GM21423 (cell line): ENCODE results near the gene SGSH.
"Not testable (repeated sequence)": the region's sequence is repeated elsewhere in the genome, so short reads cannot be mapped to it uniquely, and the experiment has no call there.

ENCODE experiments used
- ATAC-seq: cut with Tn5 transposase; IDR thresholded peaks from one replicate; pipeline ENCODE4 v1.9.1; 2021; ENCODE audit warnings: mild to moderate bottlenecking, moderate library complexity; ENCODE audit not compliant: unreplicated experiment

The SGSH gene

DNA sequence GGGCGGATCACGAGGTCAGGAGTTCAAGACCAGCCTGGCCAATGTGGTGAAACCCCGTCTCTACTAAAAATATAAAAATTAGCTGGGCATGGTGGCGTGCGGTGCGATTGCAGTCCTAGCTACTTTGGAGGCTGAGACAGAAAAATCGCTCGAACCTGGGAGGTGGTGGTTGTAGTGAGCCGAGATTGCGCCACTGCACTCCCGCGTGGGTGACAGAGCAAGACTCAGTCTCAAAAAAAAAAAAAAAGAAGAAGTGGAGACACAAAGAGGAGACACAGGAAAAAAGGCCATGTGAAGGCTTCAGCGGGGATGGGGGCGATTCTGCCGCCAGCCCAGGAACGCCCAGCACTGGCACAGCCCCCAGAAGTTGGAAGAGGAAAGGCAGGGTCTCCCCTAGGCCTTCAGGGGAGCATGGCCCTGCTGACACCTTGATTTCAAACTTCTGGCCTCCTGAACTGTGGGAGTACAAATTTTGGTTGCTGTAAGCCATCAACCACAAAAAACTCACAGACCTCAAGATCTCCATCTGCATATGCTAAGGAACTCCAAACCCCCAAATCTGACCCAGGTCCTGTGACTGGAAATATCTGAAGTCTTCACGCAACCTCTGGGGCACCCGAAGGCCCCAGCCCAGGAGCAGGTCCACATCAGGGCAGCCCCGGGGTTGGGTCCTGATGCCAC is 7.0 kb downstream of the SGSH start:
- ATAC-seq, result no peak

DNA sequence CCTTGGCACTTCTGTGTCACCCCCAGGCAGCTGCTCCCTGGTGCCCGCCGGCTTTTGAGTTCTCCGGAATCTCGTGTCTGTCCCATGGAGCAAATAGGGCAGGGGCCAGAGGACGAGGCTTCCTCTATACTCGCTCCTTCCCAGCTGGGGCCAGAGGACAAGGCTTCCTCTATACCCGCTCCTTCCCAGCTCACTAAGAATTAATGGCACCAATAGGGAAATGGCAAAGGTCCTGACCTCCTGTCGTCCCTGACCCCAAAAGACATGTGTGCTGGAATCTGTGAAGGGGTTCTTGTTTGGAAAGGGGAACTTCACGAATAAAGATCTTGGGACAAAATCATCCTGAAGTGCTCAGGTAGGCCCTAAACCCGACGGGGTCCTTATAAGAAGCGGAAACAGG is 7.6 kb downstream of the SGSH start:
- no peak for ATAC-seq

DNA sequence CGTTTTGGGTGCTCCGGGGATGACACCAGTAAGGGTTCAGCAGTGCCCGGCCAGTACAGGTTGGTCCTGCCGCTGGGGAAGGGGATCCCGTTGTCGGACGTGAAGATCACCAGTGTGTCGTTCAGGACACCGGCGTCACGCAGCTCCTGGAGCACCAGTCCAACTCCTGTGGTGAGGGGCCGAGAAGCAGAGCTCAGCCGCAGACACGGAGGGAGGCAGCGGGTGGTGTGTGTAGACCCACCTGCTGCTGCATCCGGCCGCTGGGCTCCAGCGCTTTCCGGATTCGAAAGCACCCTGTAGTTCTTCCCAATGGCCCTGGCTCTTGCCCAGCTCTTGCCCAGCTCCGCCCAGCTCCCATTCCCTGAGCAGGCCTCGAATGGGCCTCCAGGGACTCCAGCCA is 8.0 kb downstream of the SGSH start:
- no peak for ATAC-seq

DNA sequence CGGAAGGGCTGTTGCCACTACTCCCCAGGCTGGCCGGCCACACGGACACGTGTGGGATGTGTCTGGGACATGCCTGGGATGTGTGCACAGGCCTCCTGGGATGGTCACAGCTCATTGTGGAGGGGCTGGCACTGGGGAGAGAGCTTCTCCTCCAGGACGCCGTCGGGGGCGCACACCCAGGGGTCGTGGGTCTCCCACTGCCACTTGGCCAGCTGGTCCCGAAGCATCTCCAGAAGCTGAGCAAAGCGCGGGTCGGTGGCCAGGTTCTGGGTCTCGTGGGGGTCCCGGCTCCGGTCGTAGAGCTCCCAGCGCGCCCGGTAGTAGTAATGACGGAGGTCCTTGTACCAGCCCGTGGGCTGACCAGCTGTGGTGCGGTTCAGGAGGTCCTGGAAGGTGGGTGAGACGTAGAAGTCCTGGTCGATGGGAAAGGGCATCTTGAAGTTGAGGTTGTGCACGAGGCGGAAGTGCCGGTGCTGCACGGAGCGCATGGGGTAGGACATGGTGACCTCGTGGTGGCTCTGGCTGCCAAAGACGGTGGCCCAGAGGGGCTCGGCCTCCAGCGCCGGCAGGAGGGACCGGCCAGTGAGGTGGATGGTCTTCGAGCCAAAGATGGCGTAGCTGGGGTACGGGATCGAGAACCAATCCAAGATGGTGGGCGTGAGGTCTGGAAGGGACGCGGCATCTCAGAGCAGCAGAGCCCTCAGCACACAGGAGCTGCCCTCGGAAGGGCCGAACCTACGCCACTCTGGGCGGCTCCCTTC is 9.6 kb downstream of the SGSH start:
- ATAC-seq, result no peak

DNA sequence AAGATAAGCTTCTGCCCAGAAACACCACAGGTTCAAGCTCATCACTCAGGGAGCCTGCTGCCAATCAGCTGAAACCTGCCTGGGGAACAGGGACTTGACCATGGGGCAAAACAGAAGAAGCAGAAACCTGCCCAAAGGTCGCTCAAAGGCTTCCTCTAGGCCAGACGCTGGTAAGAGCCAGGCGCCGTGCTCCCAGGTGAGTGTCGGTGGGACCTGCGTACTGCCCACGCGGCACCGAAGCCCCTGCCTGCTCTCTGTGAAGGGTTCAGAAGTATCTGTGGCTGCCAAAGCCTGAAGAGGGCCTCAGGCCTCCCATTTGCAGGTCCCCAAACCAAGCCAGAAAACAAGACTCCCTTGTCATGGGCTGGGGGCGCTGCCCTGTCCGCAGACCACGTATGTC is 10.4 kb downstream of the SGSH start:
- ATAC-seq, result no peak

DNA sequence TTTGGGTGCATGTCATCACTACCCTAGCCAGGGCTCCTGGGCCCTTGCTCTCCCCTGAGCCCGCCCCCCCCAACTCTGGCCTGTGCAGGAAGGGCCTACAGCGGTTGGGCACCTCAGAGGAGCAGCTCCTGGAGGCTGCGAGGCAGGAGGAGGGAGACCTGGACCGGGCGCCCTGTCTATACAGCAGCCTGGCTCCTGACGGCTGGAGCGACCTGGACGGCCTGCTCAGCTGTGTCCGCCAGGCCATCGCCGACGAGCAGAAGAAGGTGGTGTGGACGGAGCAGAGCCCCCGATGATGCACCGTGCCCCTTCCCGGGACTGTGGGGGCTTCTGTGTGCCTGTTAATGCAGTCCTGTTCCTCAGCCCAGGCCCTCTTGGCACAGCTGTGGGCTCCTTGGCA is 12.1 kb downstream of the SGSH start:
- no peak for ATAC-seq

DNA sequence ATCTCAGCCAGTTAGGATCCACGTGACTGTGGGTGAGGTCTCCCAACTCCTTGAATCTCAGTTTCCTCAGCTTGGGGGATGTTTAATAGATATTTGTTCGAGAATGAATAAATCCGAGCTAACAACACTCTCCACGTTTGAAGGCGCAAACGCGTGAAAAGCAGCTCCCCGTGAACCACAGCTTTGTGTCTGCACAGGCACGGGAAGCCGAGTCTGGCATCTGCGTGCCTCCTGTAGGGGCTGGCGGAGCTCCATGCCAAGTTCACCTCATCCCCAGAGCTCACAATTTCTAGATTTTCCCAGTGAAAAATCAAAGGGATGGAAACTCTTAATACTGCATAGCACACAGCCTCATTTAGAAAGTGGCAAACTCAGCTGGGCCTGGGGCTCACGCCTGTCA is 14.3 kb downstream of the SGSH start:
- no peak for ATAC-seq

DNA sequence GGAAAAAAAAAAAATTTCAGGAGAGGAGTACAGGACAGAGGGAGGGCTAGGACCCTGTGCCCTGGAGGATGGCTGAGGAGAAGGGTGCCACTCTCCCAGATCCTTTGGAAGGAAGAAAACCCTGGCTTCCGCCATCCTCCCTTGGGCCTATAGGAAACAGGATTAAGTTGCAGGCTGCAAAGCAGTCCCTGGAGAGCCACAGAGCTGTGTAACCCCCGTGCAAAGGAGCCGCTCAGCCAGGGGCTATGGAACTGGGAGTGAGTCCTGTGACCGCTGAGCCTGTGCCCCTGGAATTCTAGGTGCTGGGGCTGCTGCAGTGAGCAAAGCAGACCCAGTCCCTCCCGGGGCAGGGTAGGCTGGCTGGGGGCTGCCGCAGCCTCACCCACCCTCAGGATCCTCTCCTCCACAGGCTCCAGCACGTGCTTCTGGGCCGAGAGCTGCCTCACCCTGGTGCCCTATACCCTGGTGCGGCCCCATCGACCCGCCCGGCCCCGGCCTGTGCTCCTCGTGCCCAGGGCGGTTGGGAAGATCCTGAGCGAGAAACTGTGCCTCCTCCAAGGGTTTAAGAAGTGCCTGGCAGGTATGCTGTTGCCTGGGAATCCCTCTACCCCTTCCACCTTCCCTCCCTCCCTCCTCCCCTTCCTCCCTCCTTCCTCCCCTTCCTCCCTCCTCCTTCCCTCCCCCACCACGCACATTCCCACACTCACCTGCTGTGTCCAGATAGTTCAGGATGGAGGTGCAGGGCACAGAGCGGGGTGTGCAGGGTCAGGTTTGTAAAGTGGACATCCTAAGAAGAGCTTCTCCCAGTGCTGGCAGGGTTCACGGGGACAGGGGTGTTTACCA is 15.3 kb downstream of the SGSH start:
- no peak for ATAC-seq

DNA sequence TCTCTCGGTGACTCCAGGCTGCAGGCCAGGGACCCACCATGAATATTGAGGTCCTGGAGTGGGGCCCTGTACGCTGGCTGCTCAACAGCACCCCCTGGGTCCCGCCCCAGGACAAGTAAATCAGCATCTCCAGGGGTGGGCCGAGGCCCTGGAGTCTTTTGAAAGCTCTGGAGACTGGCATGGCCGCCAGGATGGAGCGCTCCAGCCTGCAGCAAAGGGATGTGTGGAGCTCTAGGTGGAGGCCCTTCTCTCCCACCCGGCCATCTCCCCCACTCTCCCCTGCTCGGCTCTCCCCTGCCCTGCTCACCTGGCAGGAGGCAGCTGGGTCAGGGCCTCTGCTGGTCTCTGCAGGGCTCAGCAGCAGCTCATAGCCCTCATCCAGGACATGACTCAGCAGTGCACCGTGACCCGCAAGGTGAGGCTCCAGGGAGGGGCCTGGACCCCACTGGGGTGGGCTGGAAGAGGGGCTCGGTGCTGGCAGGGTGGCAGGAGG is 16.6 kb downstream of the SGSH start:
- no peak for ATAC-seq

DNA sequence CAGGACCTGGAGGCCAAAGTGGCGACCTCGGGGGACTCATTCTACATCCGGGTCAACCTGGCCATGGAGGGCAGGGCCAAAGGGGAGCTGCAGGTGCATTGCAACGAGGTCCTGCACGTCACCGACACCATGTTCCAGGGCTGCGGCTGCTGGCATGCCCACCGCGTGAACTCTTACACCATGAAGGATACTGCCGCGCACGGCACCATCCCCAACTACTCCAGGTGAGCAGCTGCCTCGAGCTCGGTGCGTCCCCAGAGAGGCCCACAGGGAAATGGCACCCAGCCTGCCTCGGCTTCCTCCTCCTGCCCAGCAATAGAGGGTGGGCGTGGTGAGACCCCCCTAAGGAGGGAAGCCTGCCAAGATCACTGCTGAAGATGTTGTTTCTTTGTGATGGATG is 17.9 kb downstream of the SGSH start:
- no peak for ATAC-seq

DNA sequence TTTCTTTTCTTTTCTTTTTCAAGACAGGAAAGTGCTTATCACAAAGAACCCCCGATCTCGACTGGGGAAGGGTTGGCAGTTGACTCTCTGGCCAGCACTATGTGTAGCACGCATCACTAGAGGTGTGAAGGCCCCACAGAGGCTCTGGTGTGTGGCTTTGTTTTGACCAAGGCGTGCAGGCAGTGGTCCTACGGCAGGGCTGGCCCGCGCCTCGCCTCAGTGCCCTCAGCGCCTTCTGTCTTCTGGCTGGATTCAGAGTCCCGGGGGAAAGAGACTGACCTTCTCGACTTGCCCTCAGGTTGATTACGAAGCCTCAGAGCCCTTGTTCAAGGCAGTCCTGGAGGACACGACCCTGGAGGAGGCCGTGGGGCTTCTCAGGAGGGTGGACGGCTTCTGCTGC is 18.7 kb downstream of the SGSH start:
- no peak for ATAC-seq

DNA sequence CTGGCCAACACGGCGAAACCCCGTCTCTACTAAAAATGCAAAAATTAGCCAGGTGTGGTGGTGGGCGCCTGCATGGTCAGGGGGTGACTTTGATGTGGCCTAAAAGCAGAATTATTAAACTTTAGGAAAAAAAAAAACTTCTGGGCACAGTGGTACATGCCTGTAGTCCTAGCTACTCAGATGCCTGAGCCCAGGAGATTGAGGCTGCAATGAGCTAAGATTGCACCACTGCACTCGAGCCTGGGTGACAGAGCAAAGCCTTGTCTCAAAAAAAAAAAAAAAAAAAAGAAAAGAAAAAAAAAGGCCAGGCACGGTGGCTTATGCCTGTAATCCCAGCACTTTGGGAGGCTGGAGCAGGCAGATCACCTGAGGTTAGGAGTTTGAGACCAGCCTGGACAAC is 20.8 kb downstream of the SGSH start:
- not testable (repeated sequence) for ATAC-seq

DNA sequence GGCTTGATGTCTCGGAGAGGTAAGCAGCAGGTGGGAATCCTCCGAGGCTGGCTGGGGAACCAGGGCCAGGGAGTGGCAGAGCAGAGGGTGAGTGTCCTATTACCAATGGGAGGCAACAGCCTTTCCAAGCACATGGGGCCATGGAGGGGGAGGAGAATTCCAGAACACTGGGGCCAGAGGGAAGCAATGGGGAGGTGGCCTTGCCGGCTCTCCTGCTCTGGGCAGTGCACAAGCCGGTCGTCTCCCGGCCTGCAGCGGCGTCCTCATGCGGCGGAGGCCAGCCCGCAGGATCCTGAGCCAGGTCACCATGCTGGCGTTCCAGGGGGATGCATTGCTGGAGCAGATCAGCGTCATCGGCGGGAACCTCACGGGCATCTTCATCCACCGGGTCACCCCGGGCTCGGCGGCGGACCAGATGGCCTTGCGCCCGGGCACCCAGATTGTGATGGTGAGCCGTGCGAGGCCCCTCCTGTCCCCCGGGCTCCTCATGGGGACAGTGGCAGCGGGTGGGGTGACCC is 21.9 kb downstream of the SGSH start:
- no peak for ATAC-seq

DNA sequence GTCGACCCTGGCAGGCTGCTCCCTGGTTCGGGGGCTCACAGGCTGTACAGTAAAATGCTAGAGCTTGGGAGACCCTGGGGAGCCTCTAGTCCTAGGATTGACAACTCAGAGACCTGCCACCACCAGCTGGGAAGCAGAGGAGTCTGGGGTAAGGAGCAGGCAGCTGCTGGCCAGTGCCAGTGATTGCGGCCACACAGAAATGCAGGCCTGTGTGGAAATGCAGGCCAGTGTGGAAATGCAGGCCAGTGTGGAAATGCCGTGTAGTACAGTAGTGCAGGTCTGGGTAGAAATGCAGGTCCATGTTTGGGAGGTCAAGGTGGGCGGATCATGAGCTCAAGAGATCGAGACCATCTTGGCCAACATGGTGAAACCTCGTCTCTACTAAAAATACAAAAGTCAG is 23.5 kb downstream of the SGSH start:
- ATAC-seq, result no peak

DNA sequence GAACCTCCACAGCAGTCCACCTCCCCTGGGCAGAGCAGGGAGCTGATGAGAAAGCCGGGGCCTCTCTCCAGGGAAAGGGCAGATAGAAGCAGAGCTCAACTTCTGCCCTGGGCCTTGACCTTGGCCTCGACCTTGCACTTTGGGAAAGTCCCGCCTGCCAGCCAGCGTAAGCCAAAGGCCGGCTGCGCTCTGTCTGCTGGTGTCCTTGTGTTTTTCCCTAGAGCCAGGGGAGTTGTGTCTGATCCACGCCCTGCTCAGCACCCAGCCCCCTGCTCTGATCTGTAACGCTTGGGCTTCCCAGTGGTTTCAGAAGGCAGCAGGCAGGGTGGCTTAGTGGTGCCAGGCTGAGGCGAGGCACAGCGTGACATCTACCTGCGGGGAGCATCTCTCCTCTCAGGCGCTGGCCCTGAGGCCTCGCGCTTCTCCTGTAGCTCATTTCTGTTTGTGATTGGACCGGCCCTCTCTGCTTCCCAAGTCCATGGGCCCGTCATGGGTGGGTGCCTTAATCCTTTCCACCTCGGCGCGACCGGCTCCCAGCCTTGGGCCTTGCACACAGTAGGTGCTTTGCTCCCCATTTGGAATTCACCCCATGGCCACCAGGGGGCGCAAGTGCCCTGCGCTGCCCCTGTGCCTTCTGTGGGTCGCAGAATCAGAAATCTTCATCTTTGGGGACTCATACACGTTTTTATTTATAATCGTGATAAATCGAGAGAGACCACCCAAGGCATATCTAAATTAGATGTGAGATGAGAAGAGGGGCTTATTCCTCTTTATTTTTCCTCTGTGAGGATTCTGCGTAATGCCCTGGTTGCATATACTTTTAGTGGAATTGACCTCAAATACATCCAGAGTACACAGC is 24.2 kb downstream of the SGSH start:
- ATAC-seq, result no peak

DNA sequence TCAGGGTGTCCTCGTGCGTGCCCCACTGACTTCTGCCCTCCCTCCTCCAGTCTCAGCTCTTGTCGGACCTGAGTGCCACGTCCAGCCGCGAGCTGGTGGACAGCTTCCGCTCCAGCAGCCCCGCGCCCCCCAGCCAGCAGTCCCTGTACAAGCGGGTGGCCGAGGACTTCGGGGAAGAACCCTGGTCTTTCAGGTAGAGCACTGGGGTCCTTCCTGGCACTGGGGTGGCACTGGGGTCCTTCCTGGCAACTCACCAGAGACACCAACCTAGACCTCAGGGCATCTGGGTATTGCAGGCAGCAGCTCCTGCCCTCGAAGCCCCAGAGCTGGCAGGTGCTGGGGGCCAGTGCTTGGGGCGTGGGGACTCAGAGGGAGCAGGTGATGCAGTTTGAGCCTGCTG is 25.0 kb downstream of the SGSH start:
- no peak for ATAC-seq

DNA sequence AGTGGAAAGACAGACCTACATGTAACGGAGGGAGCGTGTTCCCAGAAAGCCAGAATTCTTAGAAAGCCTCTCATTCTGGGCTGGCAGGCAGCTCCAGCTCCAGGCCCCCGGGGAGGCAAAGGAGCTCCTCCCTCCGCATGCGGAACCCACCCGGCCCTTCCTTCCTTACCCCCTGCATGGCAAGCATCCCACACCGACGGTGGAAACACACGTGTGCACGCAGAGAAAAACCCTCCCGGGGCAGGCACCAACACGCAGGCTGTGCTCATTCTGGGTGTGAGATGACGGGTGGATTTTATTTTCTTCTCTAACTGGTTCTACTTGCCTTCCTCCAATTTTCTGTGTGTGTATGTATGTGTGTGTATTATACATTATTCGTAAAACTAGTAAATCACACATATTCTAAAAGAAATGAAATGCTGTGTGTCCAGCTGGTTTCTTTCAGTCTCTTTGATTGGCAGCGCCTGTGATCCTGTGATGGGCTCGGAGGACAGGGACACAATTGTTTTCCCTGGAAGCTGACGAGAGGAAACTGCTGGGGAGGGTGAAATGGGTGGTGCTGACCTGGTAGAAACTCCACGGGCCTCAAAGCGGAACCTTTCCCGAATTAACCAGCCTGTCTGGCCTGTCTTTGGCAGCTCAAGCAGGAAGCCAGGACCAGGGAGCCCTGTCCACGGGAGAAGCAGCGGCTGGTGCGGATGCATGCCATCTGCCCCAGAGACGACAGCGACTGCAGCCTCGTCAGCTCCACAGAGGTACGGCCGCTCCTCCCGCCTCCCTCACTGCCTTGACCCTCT is 28.1 kb downstream of the SGSH start:
- ATAC-seq, result no peak

DNA sequence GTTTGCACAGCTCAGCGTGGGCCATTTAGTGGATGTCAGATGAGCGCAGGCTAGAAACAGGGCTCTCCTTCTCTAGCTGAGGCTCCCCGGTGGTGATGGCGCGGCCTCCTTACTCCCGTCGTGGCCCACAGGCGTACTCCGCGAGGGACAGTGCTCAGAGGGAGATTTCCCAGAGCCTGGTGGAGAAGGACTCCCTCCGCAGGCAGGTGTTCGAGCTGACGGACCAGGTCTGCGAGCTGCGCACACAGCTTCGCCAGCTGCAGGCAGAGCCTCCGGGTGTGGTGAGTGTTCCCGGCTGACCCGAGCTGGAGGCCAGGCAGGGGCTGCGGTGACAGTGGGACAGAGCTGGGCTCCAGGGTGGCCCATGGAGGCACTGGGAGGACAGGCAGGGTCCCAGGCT is 28.9 kb downstream of the SGSH start:
- no peak for ATAC-seq

DNA sequence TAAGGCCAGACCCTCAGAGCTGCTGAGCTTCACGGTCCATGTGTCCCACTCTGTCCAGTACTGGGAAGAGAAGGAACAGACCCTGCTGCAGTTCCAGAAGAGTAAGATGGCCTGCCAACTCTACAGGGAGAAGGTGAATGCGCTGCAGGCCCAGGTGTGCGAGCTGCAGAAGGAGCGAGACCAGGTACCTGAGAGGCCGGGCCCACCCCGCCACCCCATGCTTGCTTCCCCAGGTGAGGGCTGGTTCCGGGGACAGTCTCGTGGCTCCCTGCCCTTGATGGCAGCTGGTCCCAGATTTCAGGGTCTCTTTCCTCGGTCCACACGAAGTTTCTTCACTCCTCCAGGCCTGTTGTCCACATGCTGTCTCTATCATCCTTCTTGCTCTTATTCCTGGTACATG is 29.4 kb downstream of the SGSH start:
- ATAC-seq, result no peak

DNA sequence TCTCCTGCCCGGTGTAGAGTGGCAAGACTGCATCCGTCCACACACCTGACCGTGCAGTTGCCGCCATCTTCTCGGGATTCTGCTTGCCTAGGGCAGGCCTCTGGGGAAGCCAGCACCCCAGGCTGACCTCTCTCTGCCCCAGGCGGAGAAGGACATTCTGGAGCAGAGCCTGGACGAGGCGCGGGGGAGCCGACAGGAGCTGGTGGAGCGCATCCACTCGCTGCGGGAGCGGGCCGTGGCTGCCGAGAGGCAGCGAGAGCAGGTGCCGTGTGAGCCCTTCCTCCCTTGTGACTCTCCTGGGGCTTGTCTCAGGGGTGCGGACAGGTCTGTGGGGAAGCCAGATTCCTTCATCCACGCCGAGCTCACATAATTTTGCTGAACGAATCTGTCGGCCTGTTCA is 30.5 kb downstream of the SGSH start:
- no peak for ATAC-seq
